Activated T-cell treated with anti-CD3 and anti-CD28 coated beads, Interleukin-2, amount 50 U/mL, for 48 hours (primary cell): ENCODE data around the gene AK5.

Experiments used
- DNase-seq, 2 experiments: peaks; one replicate each; pipeline ENCODE4 v3.0.0-alpha.2; 2020

The AK5 gene

GRCh38 chr1:77355010-77355409 is 73.2 kb downstream of the AK5 start:
- no peak for DNase-seq

DNA sequence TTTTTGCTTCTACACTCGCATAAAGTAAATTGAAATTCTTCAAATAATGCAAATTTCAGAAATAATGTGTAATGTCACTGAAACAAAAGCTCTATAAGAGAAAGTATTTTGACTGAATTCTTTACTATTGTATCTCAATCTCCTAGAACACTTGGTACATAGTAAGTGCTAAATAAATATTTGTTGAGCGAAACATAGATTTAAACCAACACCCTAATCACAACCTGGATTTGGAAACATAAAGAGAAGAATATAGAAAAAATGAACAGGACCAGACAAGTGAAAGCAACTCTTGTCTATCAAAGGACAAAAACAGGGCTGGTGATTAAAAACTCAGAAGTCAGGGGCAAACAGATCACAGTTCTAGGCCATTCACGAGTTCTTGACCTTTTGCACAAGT is 74.3 kb downstream of the AK5 start:
- DNase-seq = no peak

- DNase-seq = no peak
Observed at GRCh38 chr1:77360256-77360655, 78.4 kb downstream of the AK5 start.

GRCh38 chr1:77361621-77362020 is 79.8 kb downstream of the AK5 start:
- DNase-seq = no peak

DNA sequence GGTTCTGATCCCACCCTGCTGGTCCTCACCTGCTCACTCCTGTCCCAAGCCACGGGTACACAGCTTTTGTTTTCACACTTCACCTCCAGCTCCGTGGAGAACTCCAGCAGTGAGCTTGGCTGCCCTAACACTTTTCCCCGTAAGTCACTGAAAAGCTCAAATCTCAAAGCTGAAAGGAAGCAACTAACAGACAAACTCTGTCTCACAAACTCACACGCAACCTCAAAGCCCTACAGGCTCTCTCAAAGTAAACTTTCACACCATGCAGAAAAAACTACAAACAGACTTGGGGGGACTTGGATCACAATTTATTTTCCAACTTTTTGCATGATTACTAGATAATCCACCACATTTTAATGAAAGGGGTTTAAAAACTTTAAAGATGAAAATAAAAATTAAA is 88.3 kb downstream of the AK5 start:
- no peak for DNase-seq

DNA sequence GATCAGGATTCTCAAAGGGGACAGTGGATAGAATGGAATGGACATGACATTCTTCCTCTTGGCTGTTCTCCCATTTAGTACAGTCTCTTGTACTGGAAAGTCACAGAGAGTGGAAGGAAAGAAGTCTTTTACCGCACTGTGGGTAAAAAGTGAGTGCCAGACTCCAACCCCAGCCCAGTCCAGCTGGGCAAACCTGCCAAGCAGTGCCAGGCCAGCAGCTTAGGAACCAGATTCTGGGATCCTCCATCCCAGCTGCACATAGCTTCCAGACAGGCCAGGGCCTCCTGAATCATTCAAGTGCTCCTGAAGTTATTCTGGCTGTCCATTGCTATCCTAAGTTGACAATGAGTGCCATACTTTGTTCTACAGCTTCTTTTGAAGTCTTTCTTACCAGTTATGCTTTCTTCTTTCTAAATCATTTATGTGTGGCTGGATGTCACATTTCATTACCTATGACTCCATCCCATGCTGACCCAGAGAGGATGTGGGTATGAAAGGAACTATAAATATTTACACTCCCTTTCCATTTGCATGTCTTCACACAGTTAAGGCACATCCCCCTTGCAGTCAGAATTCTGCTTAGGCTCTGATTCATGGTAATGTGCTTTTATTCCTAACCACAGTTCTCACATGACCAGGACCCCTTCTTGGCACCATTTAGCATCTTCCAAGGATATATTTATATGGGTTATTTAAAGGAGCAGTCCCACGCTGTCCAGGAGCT is 88.9 kb downstream of the AK5 start:
- DNase-seq = no peak

DNA sequence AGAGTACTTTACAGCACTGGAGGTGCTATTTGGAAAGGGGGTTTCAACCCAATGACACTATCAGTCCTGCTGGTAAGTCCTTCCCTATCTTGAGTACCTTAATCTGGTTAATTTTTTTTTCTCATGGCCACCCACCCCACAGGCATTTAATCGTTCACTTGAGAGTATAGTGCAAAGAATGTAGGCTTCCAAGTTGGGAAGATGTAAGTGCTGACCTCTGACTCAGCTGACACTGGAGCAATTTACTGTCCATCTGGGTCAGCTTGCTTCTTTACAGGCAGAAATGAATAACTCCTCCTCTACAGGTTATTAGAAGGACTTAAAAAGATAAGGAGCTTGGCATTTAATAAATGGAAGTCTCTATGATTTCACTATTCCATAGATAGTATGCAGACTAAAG is 89.6 kb downstream of the AK5 start:
- no peak for DNase-seq

DNA sequence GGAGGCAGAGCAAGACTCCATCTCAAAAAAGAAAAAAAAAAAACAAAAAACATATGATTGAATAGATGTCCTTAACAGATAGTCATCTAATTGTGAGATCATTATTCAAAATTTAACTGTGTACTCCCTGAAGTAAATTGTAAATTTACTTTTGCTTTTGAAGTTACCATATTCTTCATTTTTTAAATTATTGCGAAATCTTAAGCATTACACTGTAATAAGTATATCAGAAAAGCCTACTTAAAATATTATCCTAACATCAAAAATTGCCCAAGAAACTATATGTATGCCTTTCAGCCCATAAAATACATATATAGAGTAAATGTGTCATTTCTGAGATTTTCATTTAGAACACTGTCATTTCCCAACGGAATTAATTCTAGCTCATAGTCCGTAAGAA is 91.9 kb downstream of the AK5 start:
- no peak for DNase-seq

GRCh38 chr1:77375541-77375940 is 93.7 kb downstream of the AK5 start:
- no peak for DNase-seq

GRCh38 chr1:77375990-77376389 is 94.2 kb downstream of the AK5 start:
- DNase-seq = no peak

DNA sequence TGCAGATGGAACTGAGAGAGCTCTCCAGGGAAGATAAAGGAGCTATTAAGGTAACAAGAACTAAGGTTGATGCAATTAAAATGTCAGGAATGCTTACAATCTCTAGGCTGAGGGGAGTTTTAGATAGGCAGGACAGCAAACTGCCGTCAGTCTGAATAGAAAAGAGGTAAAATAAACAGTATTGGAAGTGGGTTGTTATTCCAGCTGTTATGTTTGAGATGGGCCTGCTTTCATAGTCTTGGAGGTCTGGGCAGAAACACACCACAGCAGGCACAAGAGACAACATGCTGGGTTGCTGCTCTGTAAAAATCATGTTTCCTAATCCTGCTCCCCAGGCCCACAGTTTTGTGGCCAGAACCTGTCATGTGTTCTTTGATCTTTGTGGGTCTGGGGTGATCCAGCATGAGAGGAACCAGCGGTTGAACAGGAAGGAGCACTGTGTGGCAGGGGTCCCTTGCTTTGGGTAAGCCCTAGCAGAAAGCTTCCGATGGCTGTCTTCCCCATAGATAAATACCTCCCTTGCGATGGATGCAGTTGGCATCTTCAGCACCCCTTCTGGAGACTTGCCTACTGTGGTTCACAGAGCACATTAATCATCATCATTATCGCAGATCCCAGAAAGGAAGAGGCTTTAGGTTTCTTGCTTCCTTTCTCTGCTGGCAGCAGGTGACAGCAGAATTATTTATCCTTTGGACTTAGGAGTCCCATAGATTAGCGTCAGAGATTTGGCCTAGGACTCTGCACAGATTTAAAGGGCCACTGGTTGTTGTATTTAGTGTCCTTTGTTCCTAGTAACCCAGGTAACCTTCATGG is 97.1 kb downstream of the AK5 start:
- DNase-seq = no peak

GRCh38 chr1:77382366-77382765 is 100.5 kb downstream of the AK5 start:
- no peak for DNase-seq

- DNase-seq = no peak
Observed at GRCh38 chr1:77383236-77383635, 101.4 kb downstream of the AK5 start.

- no peak for DNase-seq
Observed at GRCh38 chr1:77385551-77385950, 103.7 kb downstream of the AK5 start.

DNA sequence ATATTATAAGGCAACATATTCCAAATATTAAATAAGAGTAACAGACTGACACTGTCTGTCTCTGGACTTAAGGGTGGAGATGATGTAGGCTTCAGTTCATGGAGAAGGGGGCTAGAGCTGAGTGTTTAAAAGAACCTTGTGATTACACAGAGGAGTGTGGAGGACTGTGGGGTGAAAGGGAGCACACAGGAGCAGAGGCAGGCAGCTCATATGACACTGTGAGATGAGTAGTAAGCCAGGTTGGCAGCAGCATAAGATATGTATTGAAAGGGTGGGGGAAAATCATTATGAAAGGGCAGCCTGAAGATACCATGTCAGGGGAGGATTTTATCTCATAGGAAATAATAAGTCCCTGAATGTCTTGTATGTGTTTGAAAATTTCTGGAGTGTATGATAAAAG is 104.5 kb downstream of the AK5 start:
- no peak for DNase-seq

DNA sequence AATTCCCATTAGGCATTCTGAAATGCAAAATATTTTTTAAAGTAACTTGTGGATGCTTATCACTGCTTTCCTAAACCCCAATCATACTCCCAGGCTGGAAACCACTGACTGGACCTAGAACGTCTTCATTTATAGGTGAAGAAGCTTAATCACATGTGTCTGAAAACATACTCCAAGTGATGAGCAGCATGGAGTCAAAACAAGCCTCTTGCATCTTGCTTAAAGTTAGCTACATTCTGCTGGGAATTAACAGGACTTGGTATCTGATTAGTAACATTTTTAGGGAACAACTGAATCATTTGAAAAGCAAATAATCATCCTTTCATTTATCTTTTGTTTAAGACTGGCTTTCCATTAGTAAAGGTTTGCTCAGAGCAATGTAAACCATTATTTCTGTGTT is 105.7 kb downstream of the AK5 start:
- DNase-seq = no peak

DNA sequence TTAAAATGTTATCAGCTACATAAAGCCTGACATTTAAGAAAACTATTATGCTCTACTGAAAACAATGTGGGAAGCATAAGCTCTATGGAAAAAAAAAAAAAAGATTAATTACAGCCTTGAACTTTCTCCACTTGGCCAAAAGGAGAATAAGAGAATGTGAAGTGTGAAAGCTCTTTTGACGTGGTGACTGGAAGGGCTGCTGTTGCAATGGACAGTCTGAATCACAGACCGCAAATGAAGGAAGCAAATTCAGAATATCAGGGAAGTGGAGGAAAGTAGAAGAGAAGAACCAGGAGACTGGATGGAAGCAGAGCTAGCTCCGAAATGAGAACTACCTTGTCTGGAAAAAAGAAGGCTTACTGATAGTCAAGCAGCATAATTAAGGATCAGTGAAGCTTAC is 106.8 kb downstream of the AK5 start:
- no peak for DNase-seq

DNA sequence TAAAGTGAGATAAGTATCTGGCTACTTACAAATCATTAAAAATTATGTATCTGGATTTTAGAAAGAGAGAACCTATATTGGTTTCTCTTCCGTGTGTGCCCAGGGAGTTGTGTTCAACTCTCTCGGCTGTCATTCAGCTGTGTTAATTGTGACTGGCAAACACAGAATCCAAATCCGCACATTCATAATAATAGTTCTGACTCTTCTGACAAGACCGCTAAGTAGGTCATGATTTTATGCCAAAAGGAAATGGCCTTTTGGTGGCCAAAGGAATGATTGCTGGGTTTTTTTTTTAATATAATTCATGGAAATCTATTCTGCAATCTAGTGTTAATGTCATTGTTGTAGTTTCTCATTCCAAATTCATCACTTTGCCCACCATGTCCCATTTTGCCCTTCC is 110.7 kb downstream of the AK5 start:
- no peak for DNase-seq

DNA sequence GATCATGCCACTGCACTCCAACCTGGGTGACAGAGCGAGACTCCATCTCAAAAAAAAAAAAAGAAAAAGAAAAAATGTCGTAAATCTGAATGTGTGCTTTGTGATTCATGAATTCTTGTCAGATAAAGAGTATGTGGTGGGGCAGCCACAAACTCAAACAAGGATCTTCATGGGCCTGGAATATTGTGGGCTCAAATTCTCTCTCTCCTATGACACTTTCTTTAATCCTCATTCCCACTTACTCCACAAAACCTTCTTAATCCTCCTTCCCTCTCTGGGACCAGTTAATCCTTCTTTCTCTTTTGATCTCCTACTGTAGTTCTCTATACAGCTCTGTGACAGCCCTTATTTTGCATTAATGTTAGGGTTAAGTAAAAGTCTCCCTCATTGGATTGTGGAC is 112.3 kb downstream of the AK5 start:
- no peak for DNase-seq

GRCh38 chr1:77395051-77395450 is 113.2 kb downstream of the AK5 start:
- DNase-seq = no peak

- no peak for DNase-seq
Observed at GRCh38 chr1:77398152-77398551, 116.3 kb downstream of the AK5 start.

DNA sequence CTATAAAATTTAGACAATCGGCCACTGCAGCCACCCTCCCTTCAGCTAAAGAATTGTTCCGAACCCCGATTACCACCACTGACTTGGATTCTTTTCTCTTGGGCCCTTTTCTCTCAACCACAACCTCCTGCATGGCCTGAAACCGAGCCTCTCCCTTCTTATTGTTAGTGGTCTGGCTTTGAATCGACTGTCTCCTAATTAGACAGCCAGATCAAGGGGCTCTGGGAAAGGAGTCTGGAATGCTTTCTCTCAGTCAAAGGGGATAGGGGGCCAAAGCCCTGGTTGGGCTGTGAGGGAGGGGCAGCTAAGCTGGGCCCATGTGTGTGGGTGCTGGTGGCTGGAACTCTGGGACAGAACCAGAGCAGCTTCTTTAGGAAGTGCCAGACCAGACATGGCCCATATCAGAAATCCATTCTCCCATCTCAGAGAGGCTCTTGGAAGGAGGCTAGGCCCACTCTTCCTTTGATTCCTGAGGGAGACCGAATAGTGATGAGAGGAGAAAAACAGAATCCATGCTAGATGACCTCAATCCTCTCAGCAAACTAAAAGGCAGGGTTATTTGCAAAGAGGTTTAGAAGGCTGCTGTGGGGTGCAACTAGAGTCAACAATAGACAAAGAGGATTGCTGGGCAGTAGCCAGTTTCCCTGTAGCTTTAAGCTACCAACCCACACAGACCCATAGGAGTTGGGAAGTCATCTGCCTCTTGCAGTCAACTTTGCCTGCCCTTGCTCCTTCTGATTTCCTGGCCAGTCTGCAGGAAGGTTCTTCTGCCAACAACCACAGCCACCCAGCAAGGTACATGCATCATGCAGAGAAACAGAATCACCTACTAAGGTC is 117.6 kb downstream of the AK5 start:
- DNase-seq = no peak

DNA sequence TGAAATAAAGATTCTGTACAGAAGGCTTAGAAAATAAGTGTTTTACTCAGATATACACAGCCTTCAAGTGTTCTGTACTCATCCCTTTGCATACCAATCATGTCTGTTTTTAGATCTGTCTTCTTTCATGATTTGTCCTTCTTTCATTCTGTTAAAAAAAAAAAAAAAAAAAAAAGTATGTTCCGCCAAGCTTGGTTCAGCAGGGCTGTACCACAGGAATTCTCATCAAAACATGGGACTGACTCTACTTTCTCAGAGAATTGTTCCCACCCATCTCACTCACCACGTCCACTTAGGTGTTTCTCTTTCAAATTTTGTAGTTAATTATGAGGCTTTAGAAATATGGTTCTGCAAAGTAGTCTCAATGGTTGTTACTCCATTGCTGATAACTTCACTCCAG is 119.0 kb downstream of the AK5 start:
- DNase-seq = no peak

DNA sequence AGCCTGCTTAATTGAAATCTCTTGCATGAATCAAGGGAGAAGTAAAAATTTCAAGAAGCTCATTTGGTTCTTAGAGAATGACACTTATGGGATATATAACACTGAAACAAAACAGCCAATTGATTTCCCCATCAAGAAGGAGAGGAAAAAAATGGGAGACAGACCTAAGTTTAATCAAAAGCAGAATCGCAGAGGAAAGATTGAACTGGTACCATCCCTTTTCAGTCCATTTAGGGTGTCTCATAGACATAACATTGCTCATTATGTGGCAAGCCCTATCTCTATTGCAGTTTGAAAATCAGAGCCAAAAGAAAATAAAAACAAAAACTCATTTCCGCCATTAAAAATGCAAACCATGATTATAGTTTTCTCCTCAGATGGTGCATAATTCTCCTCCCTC is 119.6 kb downstream of the AK5 start:
- no peak for DNase-seq
